Liver (tissue), 3 donors: Measurements from ENCODE around the gene ZNF681.

Source experiments
- GABPA ChIP-seq, 2 donors: IDR thresholded peaks in 1 of 2; conservative IDR thresholded peaks in 1 of 2; 2 replicates each; pipeline ENCODE4 v1.6.1; 2016; ENCODE audit warnings: antibody characterized with exemption in 2 of 2, mild to moderate bottlenecking in 1 of 2, moderate library complexity in 1 of 2
- HNF4G ChIP-seq: IDR thresholded peaks from 2 replicates; pipeline ENCODE4 v1.6.1; 2016; ENCODE audit warnings: antibody characterized with exemption
- JUND ChIP-seq, 2 donors: IDR thresholded peaks; 2 replicates each; pipeline ENCODE4 v1.6.1; 2016; ENCODE audit warnings: antibody characterized with exemption in 2 of 2
- NR2F2 ChIP-seq: IDR thresholded peaks from 2 replicates; pipeline ENCODE4 v1.6.1; 2016; ENCODE audit warnings: antibody characterized with exemption
- RXRA ChIP-seq, 2 donors: IDR thresholded peaks; 2 replicates each; pipeline ENCODE4 v1.6.1; 2017 to 2018; ENCODE audit warnings: antibody characterized with exemption in 2 of 2, mild to moderate bottlenecking in 1 of 2
- SP1 ChIP-seq: IDR thresholded peaks from 2 replicates; pipeline ENCODE4 v1.6.1; 2018; ENCODE audit warnings: antibody characterized with exemption, mild to moderate bottlenecking
- TF ChIP-seq, protein P1 (sequence below): fragments of 150-350 bp; IDR thresholded peaks from 2 replicates; pipeline ENCODE4 v1.5.1; 2017; ENCODE audit warnings: improper control_type of control experiment, low read depth, low read length; ENCODE audit not compliant: missing input control
- TF ChIP-seq, protein P2 (sequence below): IDR thresholded peaks from 2 replicates; pipeline ENCODE4 v1.6.1; 2016; ENCODE audit warnings: antibody characterized with exemption
- TF ChIP-seq, protein P3 (sequence below): IDR thresholded peaks from 2 replicates; pipeline ENCODE4 v1.6.1; 2016; ENCODE audit warnings: antibody characterized with exemption
- donor health status: healthy.
- donor health status: healthy.

DNA sequence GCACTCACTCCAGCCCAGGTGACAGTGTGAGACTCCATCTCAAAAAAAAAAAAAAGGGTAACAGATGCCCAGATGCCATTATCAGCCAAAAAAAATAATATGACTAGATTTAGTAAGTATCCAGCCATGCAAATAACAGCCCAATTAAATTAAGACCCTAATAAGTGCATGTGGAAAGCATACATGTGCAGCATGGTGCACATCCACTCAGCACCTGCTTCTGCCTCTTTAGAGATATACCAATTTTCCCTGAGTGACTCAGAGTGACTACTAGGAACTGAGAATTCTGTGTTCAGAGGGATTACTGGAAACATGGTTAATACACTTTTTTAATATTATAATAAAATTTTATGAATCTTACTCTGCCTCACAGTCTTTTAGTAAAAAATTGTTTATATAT lies 41.9 kb downstream of the ZNF681 start:
- TF ChIP-seq, protein P1, sequence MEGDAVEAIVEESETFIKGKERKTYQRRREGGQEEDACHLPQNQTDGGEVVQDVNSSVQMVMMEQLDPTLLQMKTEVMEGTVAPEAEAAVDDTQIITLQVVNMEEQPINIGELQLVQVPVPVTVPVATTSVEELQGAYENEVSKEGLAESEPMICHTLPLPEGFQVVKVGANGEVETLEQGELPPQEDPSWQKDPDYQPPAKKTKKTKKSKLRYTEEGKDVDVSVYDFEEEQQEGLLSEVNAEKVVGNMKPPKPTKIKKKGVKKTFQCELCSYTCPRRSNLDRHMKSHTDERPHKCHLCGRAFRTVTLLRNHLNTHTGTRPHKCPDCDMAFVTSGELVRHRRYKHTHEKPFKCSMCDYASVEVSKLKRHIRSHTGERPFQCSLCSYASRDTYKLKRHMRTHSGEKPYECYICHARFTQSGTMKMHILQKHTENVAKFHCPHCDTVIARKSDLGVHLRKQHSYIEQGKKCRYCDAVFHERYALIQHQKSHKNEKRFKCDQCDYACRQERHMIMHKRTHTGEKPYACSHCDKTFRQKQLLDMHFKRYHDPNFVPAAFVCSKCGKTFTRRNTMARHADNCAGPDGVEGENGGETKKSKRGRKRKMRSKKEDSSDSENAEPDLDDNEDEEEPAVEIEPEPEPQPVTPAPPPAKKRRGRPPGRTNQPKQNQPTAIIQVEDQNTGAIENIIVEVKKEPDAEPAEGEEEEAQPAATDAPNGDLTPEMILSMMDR = no peak
- no peak for TF ChIP-seq JUND (IDR thresholded peaks at IDR 0.05)
- TF ChIP-seq, protein P2, sequence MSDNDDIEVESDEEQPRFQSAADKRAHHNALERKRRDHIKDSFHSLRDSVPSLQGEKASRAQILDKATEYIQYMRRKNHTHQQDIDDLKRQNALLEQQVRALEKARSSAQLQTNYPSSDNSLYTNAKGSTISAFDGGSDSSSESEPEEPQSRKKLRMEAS = no peak
- no peak for TF ChIP-seq SP1
- TF ChIP-seq GABPA (IDR thresholded peaks at IDR 0.05 in 1 of 2, conservative IDR thresholded peaks at IDR 0.05 in 1 of 2) = no peak
- TF ChIP-seq, protein P3, sequence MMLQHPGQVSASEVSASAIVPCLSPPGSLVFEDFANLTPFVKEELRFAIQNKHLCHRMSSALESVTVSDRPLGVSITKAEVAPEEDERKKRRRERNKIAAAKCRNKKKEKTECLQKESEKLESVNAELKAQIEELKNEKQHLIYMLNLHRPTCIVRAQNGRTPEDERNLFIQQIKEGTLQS = no peak
- no peak for TF ChIP-seq RXRA (IDR thresholded peaks at IDR 0.05)
- no peak for TF ChIP-seq HNF4G
- no peak for TF ChIP-seq NR2F2
